ENCODE measurements around the gene SRCIN1.
"Not testable (repeated sequence)": the region's sequence is repeated elsewhere in the genome, so short reads cannot be mapped to it uniquely, and the experiment has no call there.

Gene SRCIN1, protein sequence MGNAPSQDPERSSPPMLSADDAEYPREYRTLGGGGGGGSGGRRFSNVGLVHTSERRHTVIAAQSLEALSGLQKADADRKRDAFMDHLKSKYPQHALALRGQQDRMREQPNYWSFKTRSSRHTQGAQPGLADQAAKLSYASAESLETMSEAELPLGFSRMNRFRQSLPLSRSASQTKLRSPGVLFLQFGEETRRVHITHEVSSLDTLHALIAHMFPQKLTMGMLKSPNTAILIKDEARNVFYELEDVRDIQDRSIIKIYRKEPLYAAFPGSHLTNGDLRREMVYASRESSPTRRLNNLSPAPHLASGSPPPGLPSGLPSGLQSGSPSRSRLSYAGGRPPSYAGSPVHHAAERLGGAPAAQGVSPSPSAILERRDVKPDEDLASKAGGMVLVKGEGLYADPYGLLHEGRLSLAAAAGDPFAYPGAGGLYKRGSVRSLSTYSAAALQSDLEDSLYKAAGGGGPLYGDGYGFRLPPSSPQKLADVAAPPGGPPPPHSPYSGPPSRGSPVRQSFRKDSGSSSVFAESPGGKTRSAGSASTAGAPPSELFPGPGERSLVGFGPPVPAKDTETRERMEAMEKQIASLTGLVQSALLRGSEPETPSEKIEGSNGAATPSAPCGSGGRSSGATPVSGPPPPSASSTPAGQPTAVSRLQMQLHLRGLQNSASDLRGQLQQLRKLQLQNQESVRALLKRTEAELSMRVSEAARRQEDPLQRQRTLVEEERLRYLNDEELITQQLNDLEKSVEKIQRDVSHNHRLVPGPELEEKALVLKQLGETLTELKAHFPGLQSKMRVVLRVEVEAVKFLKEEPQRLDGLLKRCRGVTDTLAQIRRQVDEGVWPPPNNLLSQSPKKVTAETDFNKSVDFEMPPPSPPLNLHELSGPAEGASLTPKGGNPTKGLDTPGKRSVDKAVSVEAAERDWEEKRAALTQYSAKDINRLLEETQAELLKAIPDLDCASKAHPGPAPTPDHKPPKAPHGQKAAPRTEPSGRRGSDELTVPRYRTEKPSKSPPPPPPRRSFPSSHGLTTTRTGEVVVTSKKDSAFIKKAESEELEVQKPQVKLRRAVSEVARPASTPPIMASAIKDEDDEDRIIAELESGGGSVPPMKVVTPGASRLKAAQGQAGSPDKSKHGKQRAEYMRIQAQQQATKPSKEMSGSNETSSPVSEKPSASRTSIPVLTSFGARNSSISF

DNA sequence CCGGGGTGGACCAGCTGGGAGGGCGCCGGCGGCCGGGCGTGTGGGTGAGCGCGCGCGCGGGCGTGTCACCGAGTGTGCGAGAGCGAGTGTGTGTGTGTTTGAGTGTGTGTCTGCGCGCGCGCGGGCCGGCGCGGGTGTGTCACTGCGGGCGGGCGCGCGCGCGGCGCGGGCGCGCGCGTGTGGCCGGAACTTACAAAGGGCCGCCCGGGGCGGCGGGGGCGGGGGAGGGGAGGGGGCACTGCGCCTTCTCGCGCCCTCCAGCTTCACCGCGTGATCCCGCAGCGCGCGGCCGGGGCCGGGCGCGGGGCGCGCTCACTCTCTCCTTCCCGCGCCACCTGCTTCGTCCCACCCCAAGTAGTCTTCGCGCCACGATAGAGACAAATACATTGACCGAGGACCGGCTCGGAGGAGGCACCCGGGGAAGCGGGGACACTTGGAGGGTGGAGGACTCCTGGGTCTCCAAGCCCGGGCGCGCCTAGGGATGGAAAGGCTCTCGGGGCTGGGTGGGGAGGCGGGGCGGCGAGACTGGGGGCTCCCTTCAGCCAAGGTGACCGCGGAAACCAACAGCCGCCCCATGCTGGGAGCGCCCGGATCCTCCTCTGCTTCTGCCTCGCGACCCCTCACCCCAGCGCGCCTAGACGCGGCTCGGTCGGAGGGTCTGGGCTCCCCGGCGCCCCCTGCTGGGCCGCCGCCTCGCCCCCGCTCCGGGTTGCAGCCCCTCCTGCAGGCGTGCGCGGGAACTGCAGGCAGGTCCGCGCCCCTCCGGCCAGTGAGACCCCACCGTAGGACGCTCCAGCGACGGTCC, at the start of gene SRCIN1:
Gene SRCIN1, minus strand, starts transcription at position 112 of the 805 bp plus-strand sequence. CDS start 247 bp downstream, outside the sequence.
- DNase-seq, result peak; percentile 52

DNA sequence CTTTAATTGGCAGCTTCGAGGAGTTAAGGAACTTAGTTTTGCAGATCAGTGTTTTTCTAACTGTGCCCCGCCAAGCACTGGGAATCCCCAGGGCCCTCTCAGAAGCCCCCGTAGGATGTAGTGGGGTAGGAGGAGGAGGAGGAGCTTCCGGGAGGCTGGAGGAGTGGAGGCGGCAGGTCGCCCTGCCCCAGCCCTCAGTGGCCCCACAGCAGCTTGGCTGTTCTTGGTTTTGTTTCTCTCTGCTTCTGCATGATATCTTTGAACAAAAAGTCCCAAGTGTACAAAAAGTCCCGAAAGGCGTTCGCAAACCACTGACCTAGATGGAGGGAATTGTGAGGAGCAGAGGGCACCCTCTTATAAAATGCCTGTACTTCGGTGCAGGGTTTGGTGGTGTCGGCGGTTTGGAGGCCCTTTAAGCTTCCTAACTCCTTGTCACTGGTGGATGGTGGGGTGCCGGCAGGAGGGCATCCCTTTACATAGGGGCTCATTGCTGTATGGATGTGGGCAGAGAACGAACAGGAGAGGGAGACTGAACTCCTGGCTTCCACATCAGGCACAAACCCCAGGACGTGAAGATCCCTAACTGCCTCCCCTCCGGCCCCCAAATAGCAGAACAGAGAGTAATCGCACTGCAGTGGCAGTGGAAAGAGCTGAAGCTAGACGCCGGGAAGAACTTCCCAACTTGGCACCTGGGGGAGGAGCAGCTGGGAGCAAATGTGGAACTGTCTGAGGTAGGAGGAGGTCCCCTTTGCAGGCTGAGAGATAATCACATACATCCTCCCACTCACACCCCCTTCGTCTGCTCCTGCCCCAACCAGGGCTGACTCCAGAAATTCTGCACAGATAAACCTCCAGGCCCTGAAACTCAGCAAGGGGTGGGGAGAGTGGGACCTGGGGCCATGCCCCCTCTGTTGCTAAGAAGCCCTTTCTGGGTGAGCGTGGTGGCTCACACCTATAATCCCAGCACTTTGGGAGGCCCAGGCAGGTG, 49.0 kb upstream of the SRCIN1 start:
- DNase-seq, result no peak

DNA sequence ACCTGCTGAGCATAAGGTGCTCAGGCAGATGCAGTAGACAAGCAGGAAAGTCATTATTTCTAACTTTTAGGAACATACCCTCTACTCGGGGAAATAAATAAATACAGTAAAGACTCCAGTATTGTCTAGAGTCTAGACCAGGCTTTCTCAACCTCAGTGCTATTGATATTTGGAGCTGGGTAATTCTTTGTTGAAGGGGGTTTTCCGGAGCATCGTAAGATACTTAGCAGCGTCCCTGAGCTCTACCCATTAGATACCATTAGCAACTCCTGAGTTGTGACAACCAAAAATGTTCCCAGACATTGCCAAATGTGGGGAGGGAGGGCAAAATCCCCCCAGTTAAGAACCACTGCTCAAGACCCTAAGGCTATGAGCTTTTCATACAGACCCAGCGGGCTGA, 47.9 kb upstream of the SRCIN1 start:
- no peak for DNase-seq

DNA sequence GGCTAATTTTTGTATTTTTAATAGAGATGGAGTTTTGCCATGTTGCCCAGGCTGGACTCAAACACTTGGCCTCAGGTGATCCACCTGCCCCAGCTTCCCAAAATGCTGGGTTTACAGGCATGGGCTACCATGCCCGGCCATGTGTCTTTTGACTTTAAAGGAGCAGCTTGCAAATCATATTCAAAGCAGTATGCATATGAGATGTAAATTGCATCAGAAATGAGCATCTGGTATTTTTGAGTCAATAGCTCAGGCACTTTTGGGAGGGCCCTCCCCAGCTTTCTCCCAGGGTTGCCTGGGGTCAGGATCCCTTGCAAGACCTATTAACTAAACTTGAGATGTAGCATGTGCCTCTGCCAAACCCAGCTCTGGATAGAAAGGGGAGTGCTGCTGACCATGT, 47.5 kb upstream of the SRCIN1 start:
- no peak for DNase-seq

DNA sequence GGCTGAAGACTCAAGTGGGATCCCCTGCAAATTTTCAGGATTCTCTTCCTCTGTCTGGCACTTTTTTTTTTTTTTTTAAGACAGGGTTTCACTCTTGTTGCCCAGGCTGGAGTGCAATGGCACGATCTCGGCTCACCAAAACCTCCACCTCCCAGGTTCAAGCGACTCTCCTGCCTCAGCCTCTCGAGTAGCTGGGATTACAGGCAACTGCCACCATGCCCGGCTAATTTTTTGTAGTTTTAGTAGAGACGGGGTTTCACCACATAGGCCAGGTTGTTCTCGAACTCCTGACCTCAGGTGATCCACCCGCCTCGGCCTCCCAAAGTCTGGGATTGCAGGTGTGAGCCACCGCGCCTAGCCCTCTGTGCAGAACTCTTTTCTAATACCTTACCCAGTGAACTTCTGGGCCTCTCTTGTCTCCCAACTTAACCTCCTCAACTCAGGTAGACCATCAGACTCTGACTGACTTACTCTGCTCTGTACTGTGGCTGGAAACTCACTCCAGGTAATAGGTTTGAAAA, 45.0 kb upstream of the SRCIN1 start:
- not testable (repeated sequence) for DNase-seq

DNA sequence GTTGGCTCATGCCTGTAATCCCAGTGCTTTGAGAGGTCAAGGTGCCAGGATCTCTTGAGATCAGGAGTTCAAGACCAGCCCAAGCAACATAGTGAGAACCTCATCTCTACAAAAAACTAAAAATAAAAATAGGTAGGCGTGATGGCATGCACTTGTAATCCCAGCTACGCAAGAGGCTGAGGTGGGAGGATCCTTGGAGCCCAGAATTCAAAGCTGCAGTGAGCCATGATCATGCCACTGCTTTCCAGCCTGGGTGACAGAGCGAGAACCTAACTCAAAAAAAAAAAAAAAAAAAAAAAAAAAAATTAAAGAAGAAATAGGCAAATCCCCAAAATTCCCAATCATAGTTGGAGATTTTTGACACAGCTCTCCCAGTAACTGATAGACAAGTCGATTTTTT, 32.2 kb upstream of the SRCIN1 start:
- DNase-seq, result no peak

DNA sequence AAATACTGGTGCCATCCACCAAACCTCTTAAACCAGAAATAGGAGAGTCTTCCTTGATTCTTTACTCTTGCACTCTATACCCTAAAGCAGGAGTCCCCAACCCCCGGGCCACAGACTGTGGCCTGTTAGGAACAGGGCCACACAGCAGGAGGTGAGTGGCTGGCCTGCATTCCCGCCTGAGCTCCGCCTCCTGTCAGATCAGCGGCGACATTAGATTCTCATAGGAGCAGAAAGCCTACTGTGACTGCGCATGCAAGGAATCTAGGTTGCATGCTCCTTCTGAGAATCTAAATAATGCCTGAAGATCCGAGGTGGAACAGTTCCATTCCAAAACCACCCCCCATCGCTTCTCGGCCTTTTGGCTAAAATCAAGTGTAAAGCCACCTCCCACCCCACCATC, 30.3 kb upstream of the SRCIN1 start:
- DNase-seq, result no peak

DNA sequence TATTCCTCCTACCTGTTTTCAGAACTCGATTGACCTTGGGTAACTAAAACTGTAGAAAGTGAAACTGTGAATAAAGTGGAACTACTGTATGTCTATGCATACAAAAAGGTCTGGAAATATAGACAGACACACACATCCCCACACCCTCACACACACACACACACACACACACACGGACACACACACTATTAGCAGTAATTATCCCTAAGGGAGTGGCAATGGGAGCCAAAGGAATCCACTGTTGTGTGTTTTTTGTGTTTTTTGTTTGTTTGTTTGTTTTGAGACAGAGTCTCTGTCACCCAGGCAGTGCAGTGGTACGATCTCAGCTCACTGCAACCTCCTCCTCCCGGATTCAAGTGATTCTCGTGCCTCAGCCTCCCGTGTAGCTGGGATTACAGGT, 26.6 kb upstream of the SRCIN1 start:
- no peak for DNase-seq

DNA sequence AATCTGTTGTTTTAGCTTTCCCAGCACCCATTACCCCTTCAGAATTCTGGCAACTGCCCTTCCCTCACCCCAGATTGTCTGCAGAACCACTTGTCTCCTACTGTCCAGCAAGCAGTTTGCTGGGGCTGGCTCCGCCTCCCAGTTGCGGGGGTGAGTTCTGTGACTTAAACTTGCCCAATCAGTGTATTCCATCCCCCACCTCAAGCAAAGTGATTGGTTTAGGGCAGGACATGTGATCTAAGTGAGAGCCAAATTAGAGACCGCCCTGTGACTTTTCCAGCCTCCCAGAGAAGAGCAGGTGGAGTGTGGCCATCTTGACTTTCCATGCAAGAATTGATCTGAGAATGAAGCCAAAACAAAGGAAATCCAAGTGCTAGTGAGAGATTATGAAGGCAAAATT, 22.7 kb upstream of the SRCIN1 start:
- DNase-seq, result no peak

DNA sequence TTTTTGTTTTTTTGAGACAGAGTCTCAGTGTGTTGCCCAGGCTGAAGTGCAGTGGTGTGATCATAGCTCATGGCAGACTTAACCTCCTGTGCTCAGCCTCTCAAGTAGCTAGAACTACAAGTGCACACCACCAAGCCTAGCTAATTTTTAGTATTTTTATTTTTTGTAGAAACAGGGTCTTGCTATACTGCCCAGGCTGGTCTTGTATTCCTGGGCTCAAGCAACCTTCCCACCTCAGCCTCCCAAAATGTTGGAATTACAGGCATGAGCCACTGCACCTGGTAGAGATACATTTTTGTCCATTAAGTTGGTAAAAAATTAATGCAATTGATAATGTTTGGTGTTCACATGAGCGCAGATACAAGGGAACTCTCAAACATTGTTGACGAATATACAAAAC, 22.2 kb upstream of the SRCIN1 start:
- no peak for DNase-seq

DNA sequence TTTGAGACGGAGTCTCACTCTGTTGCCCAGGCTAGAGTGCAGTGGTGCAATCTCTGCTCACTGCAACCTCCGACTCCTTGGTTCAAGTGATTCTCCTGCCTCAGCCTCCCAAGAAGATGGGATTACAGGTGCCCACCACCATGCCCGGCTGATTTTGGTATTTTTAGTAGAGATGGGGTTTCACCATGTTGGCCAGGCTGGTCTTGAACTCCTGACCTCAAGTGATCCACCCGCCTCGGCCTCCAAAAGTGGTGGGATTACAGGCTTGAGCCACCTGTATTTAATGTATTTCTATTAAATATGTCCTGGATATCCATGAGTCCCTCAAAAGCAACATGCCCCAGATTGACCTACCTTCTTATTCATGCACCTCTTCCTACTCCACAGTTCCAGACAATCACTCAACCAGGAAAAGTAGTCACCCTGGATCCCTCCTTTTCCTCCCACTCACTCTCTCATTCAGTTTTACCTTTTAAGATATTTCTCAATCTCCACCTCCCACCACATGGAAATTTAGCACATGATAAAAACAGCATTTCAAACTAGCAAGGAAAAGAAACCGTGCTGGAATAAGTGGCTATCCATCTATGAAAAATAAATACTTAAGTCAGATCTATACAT, 21.0 kb upstream of the SRCIN1 start:
- DNase-seq, result not testable (repeated sequence)

DNA sequence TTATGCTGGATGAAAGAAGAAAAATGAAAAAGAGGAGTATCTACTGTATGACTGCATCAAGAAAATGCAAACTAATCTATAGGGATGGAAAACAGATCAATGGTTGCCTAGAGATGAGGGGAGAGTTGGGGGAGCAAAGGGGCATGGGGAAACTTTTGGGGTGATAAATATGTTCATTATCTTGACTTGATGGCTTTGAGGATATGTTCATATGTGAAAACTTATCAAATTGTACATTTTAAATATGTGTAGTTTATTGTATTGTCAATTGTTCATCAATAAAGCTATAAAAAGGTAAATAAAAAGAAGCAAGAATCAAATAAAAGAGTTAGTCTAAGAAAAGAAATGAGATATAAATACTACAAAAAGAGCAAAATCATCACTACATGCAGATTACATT, 19.7 kb upstream of the SRCIN1 start:
- no peak for DNase-seq

DNA sequence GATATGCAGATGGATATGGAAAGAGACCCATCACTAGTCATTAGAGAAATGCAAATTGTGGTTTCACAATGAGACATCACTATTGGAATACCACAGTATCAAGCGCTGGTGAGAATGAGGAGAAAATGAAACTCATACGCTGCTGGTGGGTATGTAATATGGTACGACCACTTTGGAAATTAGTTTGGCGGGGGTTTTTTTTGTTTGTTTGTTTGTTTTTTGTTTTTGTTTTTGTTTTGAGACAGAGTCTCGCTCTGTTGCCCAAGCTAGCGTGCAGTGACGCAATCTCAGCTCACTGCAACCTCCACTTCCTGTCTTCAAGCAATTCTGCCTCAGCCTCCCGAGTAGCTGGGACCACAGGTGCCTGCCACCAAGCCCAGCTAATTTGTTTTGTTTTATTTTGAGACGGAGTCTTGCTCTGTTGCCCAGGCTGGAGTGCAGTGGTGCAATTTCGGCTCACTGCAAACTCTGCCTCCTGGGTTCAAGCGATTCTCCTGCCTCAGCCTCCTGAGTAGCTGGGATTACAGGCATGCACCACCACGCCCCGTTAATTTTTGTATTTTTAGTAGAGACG, 19.1 kb upstream of the SRCIN1 start:
- not testable (repeated sequence) for DNase-seq

DNA sequence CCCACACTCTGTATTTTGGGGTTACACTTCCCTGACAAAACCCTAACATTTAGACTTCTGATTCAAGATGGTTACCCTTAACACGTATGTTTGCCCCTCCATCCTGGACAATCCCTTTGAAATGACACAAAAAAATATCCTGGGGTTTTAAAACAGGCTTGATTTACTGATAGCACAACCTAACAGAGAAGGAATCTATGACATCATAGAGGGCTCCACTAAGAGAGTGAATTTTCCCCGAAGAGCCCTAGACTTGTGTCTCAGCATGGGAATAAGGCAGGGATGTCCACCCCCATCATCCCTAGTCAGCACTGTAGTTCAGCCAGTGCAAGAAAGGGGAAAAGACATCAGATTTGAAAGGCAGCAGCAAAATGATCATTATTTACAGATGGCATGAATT, 15.8 kb upstream of the SRCIN1 start:
- DNase-seq, result no peak

DNA sequence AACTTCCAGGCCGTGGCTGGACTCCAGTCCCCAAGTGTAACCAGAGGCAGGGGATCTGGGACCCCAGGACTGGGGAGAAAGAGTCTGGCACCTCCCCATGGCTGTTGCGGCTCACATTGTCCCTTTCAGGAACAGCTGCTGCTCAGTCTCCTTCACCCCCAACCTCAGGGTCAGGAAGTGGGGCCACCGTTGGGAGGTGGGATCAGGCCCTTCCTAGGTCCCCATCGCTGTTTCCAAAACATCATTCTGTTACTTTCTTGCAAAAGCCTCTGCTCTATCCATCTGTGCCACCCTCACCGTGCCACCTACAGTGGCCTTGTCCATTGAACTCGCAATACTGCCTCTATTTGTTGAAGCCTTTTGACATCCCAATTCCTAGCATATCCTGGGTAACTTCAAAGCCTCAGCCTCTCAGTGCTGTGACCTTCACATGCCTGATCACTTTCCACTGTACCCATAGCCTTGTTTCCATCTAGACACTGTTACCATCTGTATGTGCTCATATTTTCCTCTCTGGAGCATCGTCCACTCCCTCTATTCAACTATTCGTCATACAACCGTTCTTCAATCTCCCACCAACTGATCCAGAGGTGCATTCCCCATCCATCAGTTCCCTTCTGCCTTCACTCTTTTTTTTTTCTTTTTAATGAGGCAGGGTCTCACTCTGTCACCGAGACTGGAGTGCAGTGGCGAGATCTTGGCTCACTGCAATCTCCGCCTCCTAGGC, 15.0 kb upstream of the SRCIN1 start:
- no peak for DNase-seq

DNA sequence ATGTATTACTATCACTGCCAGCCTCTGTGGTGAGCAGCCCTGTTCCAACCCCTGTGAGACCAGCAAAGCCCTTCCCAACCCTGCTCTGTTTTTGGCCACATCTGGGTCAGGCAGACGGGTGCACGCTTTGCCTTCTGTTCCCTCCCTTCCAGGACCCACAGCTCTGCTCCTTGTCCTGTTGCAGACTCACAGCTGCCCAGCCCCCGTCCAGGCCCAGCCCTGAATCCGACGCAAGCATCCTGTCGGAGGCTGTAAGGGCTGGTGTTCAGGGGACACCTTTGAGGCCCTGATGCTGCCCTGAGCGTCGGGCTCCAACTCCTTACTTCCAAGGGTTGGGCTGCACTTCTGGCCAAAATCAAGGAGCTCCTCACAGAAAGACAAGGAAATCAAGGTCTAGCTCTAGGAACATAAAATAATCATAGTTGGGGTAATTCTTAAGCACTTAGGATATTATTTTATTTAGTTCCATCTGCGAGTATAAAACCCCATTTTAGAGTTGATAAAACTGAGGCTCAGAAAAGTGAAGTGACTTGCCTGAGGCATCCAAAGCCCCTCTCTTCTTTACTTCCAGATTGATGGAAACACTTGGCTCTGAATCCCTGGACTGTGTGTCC, 14.3 kb upstream of the SRCIN1 start:
- DNase-seq, result no peak

DNA sequence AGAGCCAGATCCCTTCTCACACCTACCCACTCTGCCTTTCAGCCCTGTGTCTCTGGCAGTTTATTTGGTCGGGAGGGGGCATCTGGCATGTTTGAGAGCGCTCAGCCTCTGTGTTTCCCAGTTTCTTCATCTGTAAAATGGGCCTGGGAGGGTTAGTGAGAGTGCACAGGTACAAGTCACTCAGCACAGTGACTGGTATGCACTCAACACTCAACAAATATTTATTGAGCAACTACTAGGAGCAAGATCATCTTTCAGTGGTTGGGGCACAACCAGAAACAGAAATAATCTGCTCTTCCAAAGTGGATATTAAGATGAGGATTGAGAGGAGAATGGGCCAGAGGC, 13.7 kb upstream of the SRCIN1 start:
- DNase-seq, result no peak

DNA sequence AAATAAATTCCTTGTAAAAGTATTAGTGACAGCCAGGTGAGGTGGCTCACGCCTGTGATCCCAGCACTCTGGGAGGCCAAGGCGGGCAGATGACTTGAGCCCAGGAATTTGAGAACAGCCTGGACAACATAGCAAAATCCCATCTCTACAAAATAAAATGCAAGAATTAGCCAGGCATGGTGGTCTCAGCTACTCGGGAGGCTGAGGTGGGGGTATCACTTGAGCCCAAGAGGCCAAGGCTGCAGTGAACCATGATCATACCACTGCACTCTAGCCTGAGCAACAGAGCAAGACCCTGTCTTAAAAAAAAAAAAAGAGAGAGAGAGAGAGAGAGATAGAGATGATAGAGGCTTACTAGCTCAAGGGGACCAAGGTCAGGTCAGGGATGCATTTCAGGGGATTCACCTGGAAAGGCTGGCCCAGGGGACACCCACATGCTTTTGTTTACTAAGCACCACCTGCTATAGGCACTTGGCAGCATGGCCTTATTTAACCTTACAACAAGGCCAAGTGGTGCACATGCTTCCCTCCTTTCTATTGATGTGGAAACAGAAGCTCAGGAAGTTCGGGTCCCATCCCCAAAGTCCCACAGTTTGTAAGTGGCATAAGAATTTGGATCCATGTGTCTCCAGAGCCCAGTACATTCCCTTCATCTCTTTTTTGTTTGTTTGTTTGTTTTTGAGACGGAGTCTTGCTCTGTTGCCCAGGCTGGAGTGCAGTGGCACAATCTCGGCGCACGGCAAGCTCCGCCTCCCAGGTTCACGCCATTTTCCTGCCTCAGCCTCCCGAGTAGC, 12.4 kb upstream of the SRCIN1 start:
- no peak for DNase-seq
